SH-SY5Y (cell line): ENCODE data around the gene OR51T1.

Experiments
- GATA2 ChIP-seq: IDR thresholded peaks from 2 replicates; pipeline ENCODE4 v1.6.1; 2011; ENCODE audit warnings: mild to moderate bottlenecking, low read depth, low read length
- GATA3 ChIP-seq: IDR thresholded peaks from 2 replicates; pipeline ENCODE4 v1.6.1; 2011; ENCODE audit warnings: low read depth, mild to moderate bottlenecking, low read length, moderate library complexity

GRCh38 chr11:4887591-4887990 lies 5.9 kb downstream of the OR51T1 start:
- TF ChIP-seq GATA2 (no peak), GATA3 (no peak)
